HCT116 (cell line): ENCODE results near the gene PIBF1. TPM values are rescaled to one million over a fixed set of nuclear protein-coding genes. Genes with fewer than 3 reads are reported as not detected.
A peak's percentile ranks its signal among the peaks of the same experiment; 100 is the strongest.

Experiments used
- ATAC-seq: fragments of 200-7000 bp; cut with Tn5 transposase; 2 replicates; pipeline ENCODE4 v1.9.1; 2020; ENCODE audit warnings: mild to moderate bottlenecking, moderate library complexity
- BruUV-seq: library from RNA; stranded (reverse); fragments of 400-500 nt; replicated peaks from 2 replicates; lab custom pipeline; 2021; lab: Mats Ljungman, UMichigan
- CTCF ChIA-PET: fragments of 300-600 bp; sonication (Branson Sonifier 250); formaldehyde crosslinking; loops from one replicate; lab custom pipeline; 2021; ENCODE audit warnings: antibody characterized with exemption; lab: Charles Lee
- POLR2A ChIA-PET: fragments of 300-600, 350-600 bp; sonication (Branson Sonifier 250); formaldehyde crosslinking; loops from one replicate; lab custom pipeline; 2021; ENCODE audit warnings: antibody characterized with exemption; lab: Charles Lee
- RAD21 ChIA-PET, 2 experiments: fragments of 300-600 bp; sonication (Branson Sonifier 250); formaldehyde crosslinking; loops; one replicate each; lab custom pipeline; 2023; ENCODE audit warnings: low total read pairs in 2 of 2; ENCODE audit not compliant: uncharacterized antibody in 2 of 2, unreplicated experiment in 2 of 2, low non-redundant PET in 1 of 2; lab: Charles Lee
- DNase-seq: peaks from one replicate; pipeline ENCODE4 v3.0.0-alpha.2; 2010; ENCODE audit warnings: low read depth, low spot score
- H2AFZ ChIP-seq: fragments of 200-600 bp; shearing (Covaris generic), sonication (generic); 2 replicates; pipeline ENCODE4 v1.6.1; 2017; ENCODE audit warnings: low read depth, mixed run types, mixed read lengths, antibody characterized with exemption, low read length; ENCODE audit not compliant: poor library complexity, severe bottlenecking
- H3K27ac ChIP-seq: 2 replicates; pipeline ENCODE4 v1.5.1; 2012; ENCODE audit warnings: low read depth, low read length
- H3K27me3 ChIP-seq: fragments of 200-600 bp; sonication (generic); 2 replicates; pipeline ENCODE4 v1.6.1; 2016; ENCODE audit warnings: mixed run types, low read length, mixed read lengths; ENCODE audit not compliant: insufficient read depth
- H3K36me3 ChIP-seq, 2 experiments: fragments of 200-500 bp in 1 of 2; fragments of 200-600 bp in 1 of 2; sonication (Bioruptor generic) in 1 of 2; sonication (generic) in 1 of 2; 2 replicates each; pipeline versions ENCODE4 v1.5.1 to v1.6.1; 2014 to 2016; ENCODE audit warnings: low read length in 2 of 2, inconsistent platforms in 1 of 2, mixed read lengths in 1 of 2, mixed run types in 1 of 2; ENCODE audit not compliant: insufficient read depth in 2 of 2, control insufficient read depth in 1 of 2
- H3K4me1 ChIP-seq, 2 experiments: fragments of 200-600 bp in 1 of 2; sonication (generic) in 1 of 2; 2 replicates each; pipeline versions ENCODE4 v1.5.1 to v1.6.1; 2012 to 2017; ENCODE audit warnings: low read length in 2 of 2, inconsistent platforms in 1 of 2, mild to moderate bottlenecking in 1 of 2, mixed read lengths in 1 of 2, mixed run types in 1 of 2, moderate library complexity in 1 of 2; ENCODE audit not compliant: insufficient read depth in 2 of 2, control insufficient read depth in 1 of 2
- H3K4me2 ChIP-seq: fragments of 200-600 bp; sonication (generic); 2 replicates; pipeline ENCODE4 v1.6.1; 2017; ENCODE audit warnings: mixed run types, low read length, mixed read lengths
- H3K4me3 ChIP-seq, 2 experiments: fragments of 200-600 bp in 1 of 2; sonication (generic) in 1 of 2; replicated peaks in 1 of 2; 2 replicates each; pipeline ENCODE4 v1.5.1; 2011 to 2016; ENCODE audit warnings: low read length in 2 of 2, control low read depth in 1 of 2, low read depth in 1 of 2, mild to moderate bottlenecking in 1 of 2, mixed read lengths in 1 of 2, mixed run types in 1 of 2
- H3K79me2 ChIP-seq: fragments of 200-600 bp; sonication (generic); 2 replicates; pipeline ENCODE4 v1.6.1; 2017; ENCODE audit warnings: mild to moderate bottlenecking, mixed run types, low read length, moderate library complexity, mixed read lengths; ENCODE audit not compliant: insufficient read depth
- H3K9ac ChIP-seq: fragments of 200-600 bp; sonication (generic); 2 replicates; pipeline ENCODE4 v1.6.1; 2016; ENCODE audit warnings: low read length, mixed read lengths
- H3K9me2 ChIP-seq: fragments of 200-600 bp; sonication (generic), shearing (Covaris generic); 2 replicates; pipeline ENCODE4 v1.6.1; 2017; ENCODE audit warnings: mixed run types, mild to moderate bottlenecking, moderate library complexity; ENCODE audit not compliant: insufficient read depth
- H3K9me3 ChIP-seq, 2 experiments: fragments of 200-500 bp in 1 of 2; fragments of 200-600 bp in 1 of 2; sonication (Bioruptor generic) in 1 of 2; sonication (generic) in 1 of 2; 2 replicates each; pipeline ENCODE4 v1.6.1; 2014 to 2017; ENCODE audit warnings: low read length in 2 of 2, mixed read lengths in 2 of 2, inconsistent platforms in 1 of 2, low read depth in 1 of 2, mild to moderate bottlenecking in 1 of 2, mixed run types in 1 of 2, moderate library complexity in 1 of 2; ENCODE audit not compliant: control insufficient read depth in 1 of 2, insufficient read depth in 1 of 2
- H4K20me1 ChIP-seq: fragments of 200-600 bp; sonication (generic), shearing (Covaris generic); 2 replicates; pipeline ENCODE4 v1.6.1; 2017; ENCODE audit warnings: mixed run types, mild to moderate bottlenecking, moderate library complexity; ENCODE audit not compliant: insufficient read depth
- CBX3 ChIP-seq: IDR thresholded peaks from 2 replicates; pipeline ENCODE4 v1.6.1; 2012; ENCODE audit warnings: low read depth
- CEBPB ChIP-seq: IDR thresholded peaks from 2 replicates; pipeline ENCODE4 v1.6.1; 2012; ENCODE audit warnings: low read depth
- EZH2 ChIP-seq: fragments of 200-600 bp; sonication (generic); IDR thresholded peaks from 2 replicates; pipeline ENCODE4 v1.6.1; 2017; ENCODE audit warnings: antibody characterized with exemption, mixed run types
- FOSL1 ChIP-seq: IDR thresholded peaks from 2 replicates; pipeline ENCODE4 v1.6.1; 2012; ENCODE audit warnings: low read depth
- JUND ChIP-seq: IDR thresholded peaks from 2 replicates; pipeline ENCODE4 v1.6.1; 2012
- POLR2A ChIP-seq: IDR thresholded peaks from 2 replicates; pipeline ENCODE4 v1.7.0; 2011; ENCODE audit warnings: borderline replicate concordance; ENCODE audit not compliant: insufficient read depth, insufficient read length; ENCODE audit errors: extremely low read depth
- POLR2AphosphoS5 ChIP-seq: IDR thresholded peaks from 2 replicates; pipeline ENCODE4 v1.6.1; 2011; ENCODE audit warnings: mild to moderate bottlenecking, low read depth, low read length, moderate library complexity
- SP1 ChIP-seq: IDR thresholded peaks from 2 replicates; pipeline ENCODE4 v1.6.1; 2012; ENCODE audit warnings: low read depth
- SRF ChIP-seq: IDR thresholded peaks from 2 replicates; pipeline ENCODE4 v1.6.1; 2012; ENCODE audit warnings: low read depth
- ZFX ChIP-seq: fragments of 450-650 bp; IDR thresholded peaks from 2 replicates; pipeline ENCODE4 v1.6.1; 2017
- intact Hi-C: fragments of 100-400 bp; cut with micrococcal nuclease; formaldehyde crosslinking; loops from 2 replicates; pipeline ENCODE4 v1.10.0; 2022
- total RNA-seq: library from RNA; stranded (reverse); gene quantifications from one replicate; pipeline ENCODE4 v1.2.1, GENCODE V29; 2021; ENCODE audit not compliant: unreplicated experiment
- TF ChIP-seq, protein P1 (sequence below), 3 experiments: fragments of 200-600 bp in 1 of 3; sonication (generic) in 1 of 3; IDR thresholded peaks in 2 of 3; conservative IDR thresholded peaks in 1 of 3; 2 replicates each; pipeline ENCODE4 v1.5.1; 2012 to 2017; ENCODE audit warnings: low read depth in 2 of 3, low read length in 2 of 3, antibody characterized with exemption in 1 of 3, borderline replicate concordance in 1 of 3, control low read depth in 1 of 3, mild to moderate bottlenecking in 1 of 3, mixed read lengths in 1 of 3, mixed run types in 1 of 3, moderate library complexity in 1 of 3; ENCODE audit not compliant: insufficient read depth in 1 of 3
- TF ChIP-seq, protein P2 (sequence below): IDR thresholded peaks from 2 replicates; pipeline ENCODE4 v1.6.1; 2012; ENCODE audit warnings: low read depth
- TF ChIP-seq, protein P3 (sequence below): IDR thresholded peaks from 2 replicates; pipeline ENCODE4 v1.6.1; 2012

Gene PIBF1
- total RNA-seq, 1 experiment from 2014 or later = 21.1 TPM

DNA sequence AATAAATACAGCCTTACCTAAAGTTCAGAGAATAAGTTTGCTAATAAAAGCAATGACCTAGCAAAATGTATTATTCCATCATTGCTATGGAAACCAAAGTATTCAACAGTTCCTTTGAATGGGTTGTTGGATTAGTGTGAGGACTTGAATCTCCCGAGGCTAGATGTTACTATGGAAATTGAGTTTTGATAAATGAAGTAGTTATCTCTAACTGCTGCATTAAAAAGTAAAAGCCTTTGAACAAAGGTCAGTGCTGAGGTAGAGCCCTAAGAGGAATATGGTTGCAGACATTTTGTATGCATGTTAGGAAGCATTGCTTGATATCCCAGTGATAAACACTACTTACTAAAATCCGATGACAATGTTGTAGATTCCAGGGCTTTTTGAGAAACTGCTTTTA is 283.1 kb downstream of the PIBF1 start (continued):
- TF ChIP-seq, protein P1, sequence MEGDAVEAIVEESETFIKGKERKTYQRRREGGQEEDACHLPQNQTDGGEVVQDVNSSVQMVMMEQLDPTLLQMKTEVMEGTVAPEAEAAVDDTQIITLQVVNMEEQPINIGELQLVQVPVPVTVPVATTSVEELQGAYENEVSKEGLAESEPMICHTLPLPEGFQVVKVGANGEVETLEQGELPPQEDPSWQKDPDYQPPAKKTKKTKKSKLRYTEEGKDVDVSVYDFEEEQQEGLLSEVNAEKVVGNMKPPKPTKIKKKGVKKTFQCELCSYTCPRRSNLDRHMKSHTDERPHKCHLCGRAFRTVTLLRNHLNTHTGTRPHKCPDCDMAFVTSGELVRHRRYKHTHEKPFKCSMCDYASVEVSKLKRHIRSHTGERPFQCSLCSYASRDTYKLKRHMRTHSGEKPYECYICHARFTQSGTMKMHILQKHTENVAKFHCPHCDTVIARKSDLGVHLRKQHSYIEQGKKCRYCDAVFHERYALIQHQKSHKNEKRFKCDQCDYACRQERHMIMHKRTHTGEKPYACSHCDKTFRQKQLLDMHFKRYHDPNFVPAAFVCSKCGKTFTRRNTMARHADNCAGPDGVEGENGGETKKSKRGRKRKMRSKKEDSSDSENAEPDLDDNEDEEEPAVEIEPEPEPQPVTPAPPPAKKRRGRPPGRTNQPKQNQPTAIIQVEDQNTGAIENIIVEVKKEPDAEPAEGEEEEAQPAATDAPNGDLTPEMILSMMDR (IDR thresholded peaks at IDR 0.05 in 2 of 3, conservative IDR thresholded peaks at IDR 0.05 in 1 of 3; ENCODE audit: borderline replicate concordance in 1 of 3, insufficient read depth in 1 of 3, low read depth in 2 of 3, low read length in 2 of 3) = no peak
- TF ChIP-seq SRF = no peak
- TF ChIP-seq, protein P2, sequence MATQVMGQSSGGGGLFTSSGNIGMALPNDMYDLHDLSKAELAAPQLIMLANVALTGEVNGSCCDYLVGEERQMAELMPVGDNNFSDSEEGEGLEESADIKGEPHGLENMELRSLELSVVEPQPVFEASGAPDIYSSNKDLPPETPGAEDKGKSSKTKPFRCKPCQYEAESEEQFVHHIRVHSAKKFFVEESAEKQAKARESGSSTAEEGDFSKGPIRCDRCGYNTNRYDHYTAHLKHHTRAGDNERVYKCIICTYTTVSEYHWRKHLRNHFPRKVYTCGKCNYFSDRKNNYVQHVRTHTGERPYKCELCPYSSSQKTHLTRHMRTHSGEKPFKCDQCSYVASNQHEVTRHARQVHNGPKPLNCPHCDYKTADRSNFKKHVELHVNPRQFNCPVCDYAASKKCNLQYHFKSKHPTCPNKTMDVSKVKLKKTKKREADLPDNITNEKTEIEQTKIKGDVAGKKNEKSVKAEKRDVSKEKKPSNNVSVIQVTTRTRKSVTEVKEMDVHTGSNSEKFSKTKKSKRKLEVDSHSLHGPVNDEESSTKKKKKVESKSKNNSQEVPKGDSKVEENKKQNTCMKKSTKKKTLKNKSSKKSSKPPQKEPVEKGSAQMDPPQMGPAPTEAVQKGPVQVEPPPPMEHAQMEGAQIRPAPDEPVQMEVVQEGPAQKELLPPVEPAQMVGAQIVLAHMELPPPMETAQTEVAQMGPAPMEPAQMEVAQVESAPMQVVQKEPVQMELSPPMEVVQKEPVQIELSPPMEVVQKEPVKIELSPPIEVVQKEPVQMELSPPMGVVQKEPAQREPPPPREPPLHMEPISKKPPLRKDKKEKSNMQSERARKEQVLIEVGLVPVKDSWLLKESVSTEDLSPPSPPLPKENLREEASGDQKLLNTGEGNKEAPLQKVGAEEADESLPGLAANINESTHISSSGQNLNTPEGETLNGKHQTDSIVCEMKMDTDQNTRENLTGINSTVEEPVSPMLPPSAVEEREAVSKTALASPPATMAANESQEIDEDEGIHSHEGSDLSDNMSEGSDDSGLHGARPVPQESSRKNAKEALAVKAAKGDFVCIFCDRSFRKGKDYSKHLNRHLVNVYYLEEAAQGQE = no peak
- TF ChIP-seq, all 23 proteins: peak for 0

DNA sequence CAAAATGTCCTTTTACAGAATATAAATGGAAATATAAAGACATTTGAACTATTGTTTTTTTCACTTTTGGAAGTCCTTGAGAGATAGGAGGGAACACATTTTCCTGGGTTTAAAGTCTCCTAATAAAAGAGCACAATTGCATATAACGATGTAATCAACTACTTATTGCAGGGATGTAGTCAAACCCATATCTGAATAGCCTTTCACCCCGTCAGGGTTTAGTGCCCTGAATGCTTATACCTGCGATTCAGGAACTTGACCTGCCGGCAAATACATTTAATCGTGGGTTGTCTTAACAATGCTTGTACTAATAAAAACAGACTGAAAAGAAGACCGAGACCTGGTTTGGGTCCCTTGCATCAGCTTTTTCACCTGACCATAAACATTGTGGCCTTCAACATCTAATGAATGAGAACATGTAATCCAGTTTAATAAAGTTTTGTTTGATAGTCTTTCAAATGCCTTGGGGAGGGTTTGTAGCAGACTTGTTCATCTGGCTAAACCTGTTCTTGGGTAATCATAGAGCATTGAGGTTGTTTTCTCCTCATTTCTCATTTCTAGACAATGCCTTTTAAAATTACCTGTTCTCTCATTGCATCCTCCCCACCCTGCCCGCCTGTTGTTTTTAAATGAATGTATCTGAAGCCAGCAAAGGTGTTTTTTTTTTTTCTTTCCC is 283.9 kb downstream of the PIBF1 start:
- Histone ChIP-seq H3K79me2 (peaks cover 98% of the 10 kb centered on the region), H3K27ac (peak overlapping the region; percentile 34; the same call in 1 of the 2 replicates), H3K27me3 (no peaks in the 10 kb centered on the region), H3K4me3 (no peak overlapping the region), H3K4me1 (peaks cover 34 to 36% of the 10 kb centered on the region in 2 experiments), H3K9me2 (no peaks in the 10 kb centered on the region), H4K20me1 (peaks cover 4% of the 10 kb centered on the region; the same call in 1 of the 2 replicates), H3K36me3 (peaks cover 28 to 37% of the 10 kb centered on the region in 2 experiments), H3K4me2 (no peak overlapping the region), H3K9me3 (no peaks in the 10 kb centered on the region), H3K9ac (no peak overlapping the region), H2AFZ (no peak overlapping the region)
- no peak for ATAC-seq
- DNase-seq = no peak
- no TSS peak for BruUV-seq
- intact Hi-C loops = loop anchor here (10.0 kb wide), 1 partner anchor 479 kb away; no protein-coding TSS in a partner anchor
- TF ChIP-seq SP1 (peak; percentile 26; the same call in 1 of the 2 replicates), EZH2 (no peak), CBX3 (no peak), JUND (no peak), CEBPB (peak; percentile 68), POLR2AphosphoS5 (no peak), POLR2A (no peak), ZFX (no peak), FOSL1 (no peak)
- TF ChIP-seq, protein P3, sequence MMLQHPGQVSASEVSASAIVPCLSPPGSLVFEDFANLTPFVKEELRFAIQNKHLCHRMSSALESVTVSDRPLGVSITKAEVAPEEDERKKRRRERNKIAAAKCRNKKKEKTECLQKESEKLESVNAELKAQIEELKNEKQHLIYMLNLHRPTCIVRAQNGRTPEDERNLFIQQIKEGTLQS = no peak
- ChIA-PET CTCF (no interaction called here), RAD21 (no interaction called here), POLR2A (no interaction called here)
